ENCODE results near the gene HACD3.

DNA sequence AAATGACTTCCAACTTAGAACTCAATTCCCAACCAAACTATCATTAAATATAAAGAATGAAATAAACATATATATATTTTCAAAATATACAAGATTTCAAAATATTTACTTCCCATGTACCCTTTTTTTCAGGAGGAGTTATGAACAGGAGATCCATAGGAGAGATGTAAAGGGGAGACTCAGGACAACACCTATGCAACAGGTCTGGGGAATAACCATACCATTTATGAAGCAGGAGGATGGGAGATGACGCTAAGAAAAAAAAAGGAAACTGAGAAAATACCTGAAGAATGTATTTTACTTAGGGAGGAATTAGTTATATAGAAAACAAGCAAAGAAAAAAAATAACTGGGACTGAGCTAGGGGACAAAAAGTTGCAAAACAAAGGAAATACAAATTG is 56.8 kb downstream of the HACD3 start:
- TF ChIP-seq, protein P1, sequence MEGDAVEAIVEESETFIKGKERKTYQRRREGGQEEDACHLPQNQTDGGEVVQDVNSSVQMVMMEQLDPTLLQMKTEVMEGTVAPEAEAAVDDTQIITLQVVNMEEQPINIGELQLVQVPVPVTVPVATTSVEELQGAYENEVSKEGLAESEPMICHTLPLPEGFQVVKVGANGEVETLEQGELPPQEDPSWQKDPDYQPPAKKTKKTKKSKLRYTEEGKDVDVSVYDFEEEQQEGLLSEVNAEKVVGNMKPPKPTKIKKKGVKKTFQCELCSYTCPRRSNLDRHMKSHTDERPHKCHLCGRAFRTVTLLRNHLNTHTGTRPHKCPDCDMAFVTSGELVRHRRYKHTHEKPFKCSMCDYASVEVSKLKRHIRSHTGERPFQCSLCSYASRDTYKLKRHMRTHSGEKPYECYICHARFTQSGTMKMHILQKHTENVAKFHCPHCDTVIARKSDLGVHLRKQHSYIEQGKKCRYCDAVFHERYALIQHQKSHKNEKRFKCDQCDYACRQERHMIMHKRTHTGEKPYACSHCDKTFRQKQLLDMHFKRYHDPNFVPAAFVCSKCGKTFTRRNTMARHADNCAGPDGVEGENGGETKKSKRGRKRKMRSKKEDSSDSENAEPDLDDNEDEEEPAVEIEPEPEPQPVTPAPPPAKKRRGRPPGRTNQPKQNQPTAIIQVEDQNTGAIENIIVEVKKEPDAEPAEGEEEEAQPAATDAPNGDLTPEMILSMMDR (IDR thresholded peaks at IDR 0.05; ENCODE audit: poor library complexity): no peak
- TF ChIP-seq EZH2phosphoT487 (IDR thresholded peaks at IDR 0.05; ENCODE audit: low read depth, severe bottlenecking, unreplicated experiment): no peak
